HepG2 (cell line): ENCODE measurements around the gene FUOM. TPM values are rescaled to one million over a fixed set of nuclear protein-coding genes. Genes with fewer than 3 reads are reported as not detected.

Source experiments
- CHD4 ChIP-seq: fragments of 200-600 bp; sonication (generic); IDR thresholded peaks from 2 replicates; pipeline ENCODE4 v1.7.0; 2017; ENCODE audit warnings: mild to moderate bottlenecking, low read length, borderline replicate concordance
- EHMT2 ChIP-seq: fragments of 200-600 bp; sonication (generic); IDR thresholded peaks from 2 replicates; pipeline ENCODE4 v1.7.0; 2017; ENCODE audit warnings: antibody characterized with exemption, low read depth, low read length, borderline replicate concordance
- FLYWCH1 ChIP-seq: sonication (generic); formaldehyde crosslinking; IDR thresholded peaks from 2 replicates; pipeline ENCODE4 v1.8.1; 2023; ENCODE audit warnings: mild to moderate bottlenecking, missing genetic modification reagents
- IRF2 ChIP-seq: IDR thresholded peaks from 2 replicates; pipeline ENCODE4 v1.6.1; 2018; ENCODE audit warnings: missing genetic modification reagents, missing compliant biosample characterization
- LCORL ChIP-seq, 2 experiments: fragments of 450-650 bp in 1 of 2; sonication (generic) in 1 of 2; formaldehyde crosslinking in 1 of 2; IDR thresholded peaks; 2 replicates each; pipeline versions ENCODE4 v1.5.0 to v1.6.1; 2017 to 2020; ENCODE audit warnings: antibody characterized with exemption in 1 of 2, missing genetic modification reagents in 1 of 2
- MEIS2 ChIP-seq: sonication (generic); formaldehyde crosslinking; IDR thresholded peaks from 2 replicates; pipeline ENCODE4 v1.9.0; 2021; ENCODE audit warnings: mild to moderate bottlenecking, missing genetic modification reagents
- MTA3 ChIP-seq: sonication (generic); formaldehyde crosslinking; IDR thresholded peaks from 2 replicates; pipeline ENCODE4 v1.4.0; 2020; ENCODE audit warnings: missing genetic modification reagents
- NR2F6 ChIP-seq, 2 experiments: IDR thresholded peaks; 2 replicates each; pipeline ENCODE4 v1.6.1; 2016; ENCODE audit warnings: antibody characterized with exemption in 1 of 2, mild to moderate bottlenecking in 1 of 2
- TP53 ChIP-seq: sonication (generic); formaldehyde crosslinking; conservative IDR thresholded peaks from 2 replicates; pipeline ENCODE4 v1.4.0; 2020; ENCODE audit warnings: missing genetic modification reagents
- ZFY ChIP-seq: sonication (generic); formaldehyde crosslinking; IDR thresholded peaks from 2 replicates; pipeline ENCODE4 v1.4.0; 2020; ENCODE audit warnings: missing genetic modification reagents
- ZNF883 ChIP-seq: sonication (generic); formaldehyde crosslinking; IDR thresholded peaks from 2 replicates; pipeline ENCODE4 v1.5.1; 2020; ENCODE audit warnings: mild to moderate bottlenecking, missing genetic modification reagents; ENCODE audit errors: not compliant biosample characterization
- polyA plus RNA-seq, 8 experiments: library from polyadenylated mRNA; depleted of rRNA in 3 of 8; stranded (reverse) in 7 of 8; unstranded in 1 of 8; fragments of >200 nt; fragmentation: Illumina TruSeq in 4 of 8; extraction: Trizol in 4 of 8; gene quantifications; 2 replicates each; pipeline versions ENCODE4 v1.2.1 to v1.2.3, GENCODE V29; 2011 to 2016; ENCODE audit warnings: low read depth in 4 of 8, missing spikeins in 1 of 8, mixed read lengths in 1 of 8; ENCODE audit not compliant: insufficient read depth in 1 of 8
- total RNA-seq, 5 experiments: library from RNA; depleted of rRNA; stranded (reverse); fragments of >200 nt; fragmentation: Illumina TruSeq; extraction: Trizol; gene quantifications; 2 replicates each; pipeline ENCODE4 v1.2.3, GENCODE V29; 2016; ENCODE audit warnings: low read depth in 1 of 5
- TF ChIP-seq, protein P1 (sequence below): sonication (generic); formaldehyde crosslinking; IDR thresholded peaks from 2 replicates; pipeline ENCODE4 v1.4.0; 2020; ENCODE audit warnings: missing genetic modification reagents, borderline replicate concordance
- TF ChIP-seq, protein P2 (sequence below): sonication (generic); formaldehyde crosslinking; IDR thresholded peaks from 2 replicates; pipeline ENCODE4 v1.4.0; 2020; ENCODE audit warnings: missing genetic modification reagents, borderline replicate concordance
- TF ChIP-seq, protein P3 (sequence below): sonication (generic); formaldehyde crosslinking; IDR thresholded peaks from 2 replicates; pipeline ENCODE4 v1.8.1; 2023; ENCODE audit warnings: mild to moderate bottlenecking, moderate library complexity, missing genetic modification reagents
- TF ChIP-seq, protein P4 (sequence below): sonication (generic); formaldehyde crosslinking; IDR thresholded peaks from 2 replicates; pipeline ENCODE4 v1.9.0; 2021; ENCODE audit warnings: missing genetic modification reagents, borderline replicate concordance
- TF ChIP-seq, protein P5 (sequence below): sonication (generic); formaldehyde crosslinking; IDR thresholded peaks from 2 replicates; pipeline ENCODE4 v1.5.0; 2020; ENCODE audit warnings: mild to moderate bottlenecking, missing genetic modification reagents

The FUOM gene
- total and polyA plus RNA-seq, 2 of the 13 experiments (the other 11 are each of a cell fraction or from before 2014, with no cell fraction given): 27.5 to 60.4 TPM

DNA sequence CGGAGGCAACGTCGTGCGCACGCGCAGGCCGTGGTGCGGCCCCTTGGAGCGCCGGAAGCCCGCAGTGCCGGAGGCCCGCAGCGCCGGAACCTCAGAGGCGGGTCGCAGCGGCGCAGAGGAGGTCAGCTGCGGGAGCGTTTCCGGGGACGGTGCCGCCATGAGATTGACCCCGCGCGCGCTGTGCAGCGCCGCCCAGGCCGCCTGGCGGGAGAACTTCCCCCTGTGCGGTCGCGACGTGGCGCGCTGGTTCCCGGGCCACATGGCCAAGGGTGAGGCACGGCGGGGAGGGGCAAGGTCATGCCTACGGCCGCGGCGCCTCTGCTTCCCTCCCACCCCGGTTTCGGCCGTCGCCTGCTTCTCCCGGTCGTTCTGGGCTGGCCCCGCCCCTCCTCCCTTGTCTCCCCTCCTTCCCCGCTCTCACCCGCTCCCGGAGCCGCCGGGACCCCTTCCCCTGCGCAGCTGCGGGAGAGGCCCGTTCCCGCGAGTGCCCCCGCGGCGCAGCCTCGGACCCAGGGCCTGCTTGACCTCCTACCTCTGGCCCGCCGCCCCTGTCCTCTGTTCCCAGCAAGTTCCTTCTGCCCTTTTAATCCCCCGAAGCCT, 36.3 kb upstream of the FUOM start, which contains the start of gene MTG1 (continued):
- TF ChIP-seq, protein P1, sequence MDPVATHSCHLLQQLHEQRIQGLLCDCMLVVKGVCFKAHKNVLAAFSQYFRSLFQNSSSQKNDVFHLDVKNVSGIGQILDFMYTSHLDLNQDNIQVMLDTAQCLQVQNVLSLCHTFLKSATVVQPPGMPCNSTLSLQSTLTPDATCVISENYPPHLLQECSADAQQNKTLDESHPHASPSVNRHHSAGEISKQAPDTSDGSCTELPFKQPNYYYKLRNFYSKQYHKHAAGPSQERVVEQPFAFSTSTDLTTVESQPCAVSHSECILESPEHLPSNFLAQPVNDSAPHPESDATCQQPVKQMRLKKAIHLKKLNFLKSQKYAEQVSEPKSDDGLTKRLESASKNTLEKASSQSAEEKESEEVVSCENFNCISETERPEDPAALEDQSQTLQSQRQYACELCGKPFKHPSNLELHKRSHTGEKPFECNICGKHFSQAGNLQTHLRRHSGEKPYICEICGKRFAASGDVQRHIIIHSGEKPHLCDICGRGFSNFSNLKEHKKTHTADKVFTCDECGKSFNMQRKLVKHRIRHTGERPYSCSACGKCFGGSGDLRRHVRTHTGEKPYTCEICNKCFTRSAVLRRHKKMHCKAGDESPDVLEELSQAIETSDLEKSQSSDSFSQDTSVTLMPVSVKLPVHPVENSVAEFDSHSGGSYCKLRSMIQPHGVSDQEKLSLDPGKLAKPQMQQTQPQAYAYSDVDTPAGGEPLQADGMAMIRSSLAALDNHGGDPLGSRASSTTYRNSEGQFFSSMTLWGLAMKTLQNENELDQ (CRISPR knock-in tag): no peak
- TF ChIP-seq, protein P2, sequence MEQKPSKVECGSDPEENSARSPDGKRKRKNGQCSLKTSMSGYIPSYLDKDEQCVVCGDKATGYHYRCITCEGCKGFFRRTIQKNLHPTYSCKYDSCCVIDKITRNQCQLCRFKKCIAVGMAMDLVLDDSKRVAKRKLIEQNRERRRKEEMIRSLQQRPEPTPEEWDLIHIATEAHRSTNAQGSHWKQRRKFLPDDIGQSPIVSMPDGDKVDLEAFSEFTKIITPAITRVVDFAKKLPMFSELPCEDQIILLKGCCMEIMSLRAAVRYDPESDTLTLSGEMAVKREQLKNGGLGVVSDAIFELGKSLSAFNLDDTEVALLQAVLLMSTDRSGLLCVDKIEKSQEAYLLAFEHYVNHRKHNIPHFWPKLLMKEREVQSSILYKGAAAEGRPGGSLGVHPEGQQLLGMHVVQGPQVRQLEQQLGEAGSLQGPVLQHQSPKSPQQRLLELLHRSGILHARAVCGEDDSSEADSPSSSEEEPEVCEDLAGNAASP (CRISPR knock-in tag): peak; percentile 82
- TF ChIP-seq IRF2 (CRISPR knock-in tag): peak; percentile 80; the same call in 1 of the 2 replicates
- peak; percentile 98 for TF ChIP-seq ZFY (CRISPR knock-in tag)
- TF ChIP-seq ZNF883 (CRISPR knock-in tag): peak; percentile 92
- no peak for TF ChIP-seq CHD4
- TF ChIP-seq MEIS2: no peak; the same call in 1 of the 2 replicates
- TF ChIP-seq, protein P3, sequence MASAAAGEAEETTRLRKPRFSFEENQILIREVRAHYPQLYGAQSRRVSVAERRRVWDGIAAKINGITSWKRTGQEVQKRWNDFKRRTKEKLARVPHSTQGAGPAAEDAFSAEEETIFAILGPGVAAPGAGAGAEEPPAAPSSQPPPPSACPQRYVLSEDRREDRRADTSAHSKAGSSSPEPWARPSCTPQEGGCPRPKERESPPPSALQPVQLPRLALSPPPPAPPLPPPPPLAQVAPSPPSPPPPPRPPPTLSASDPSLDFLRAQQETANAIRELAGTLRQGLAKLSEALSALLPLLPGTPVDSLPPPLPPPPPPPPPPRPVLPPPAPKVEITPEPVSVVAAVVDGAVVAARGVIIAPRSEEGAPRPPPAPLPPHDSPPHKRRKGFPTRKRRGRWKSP (CRISPR knock-in tag): peak; percentile 76; the same call in 1 of the 2 replicates
- TF ChIP-seq LCORL (IDR thresholded peaks at IDR 0.05): no peak
- peak; percentile 80 for TF ChIP-seq LCORL (CRISPR knock-in tag; IDR thresholded peaks at IDR 0.05)
- no peak for TF ChIP-seq MTA3 (CRISPR knock-in tag)
- TF ChIP-seq, protein P4, sequence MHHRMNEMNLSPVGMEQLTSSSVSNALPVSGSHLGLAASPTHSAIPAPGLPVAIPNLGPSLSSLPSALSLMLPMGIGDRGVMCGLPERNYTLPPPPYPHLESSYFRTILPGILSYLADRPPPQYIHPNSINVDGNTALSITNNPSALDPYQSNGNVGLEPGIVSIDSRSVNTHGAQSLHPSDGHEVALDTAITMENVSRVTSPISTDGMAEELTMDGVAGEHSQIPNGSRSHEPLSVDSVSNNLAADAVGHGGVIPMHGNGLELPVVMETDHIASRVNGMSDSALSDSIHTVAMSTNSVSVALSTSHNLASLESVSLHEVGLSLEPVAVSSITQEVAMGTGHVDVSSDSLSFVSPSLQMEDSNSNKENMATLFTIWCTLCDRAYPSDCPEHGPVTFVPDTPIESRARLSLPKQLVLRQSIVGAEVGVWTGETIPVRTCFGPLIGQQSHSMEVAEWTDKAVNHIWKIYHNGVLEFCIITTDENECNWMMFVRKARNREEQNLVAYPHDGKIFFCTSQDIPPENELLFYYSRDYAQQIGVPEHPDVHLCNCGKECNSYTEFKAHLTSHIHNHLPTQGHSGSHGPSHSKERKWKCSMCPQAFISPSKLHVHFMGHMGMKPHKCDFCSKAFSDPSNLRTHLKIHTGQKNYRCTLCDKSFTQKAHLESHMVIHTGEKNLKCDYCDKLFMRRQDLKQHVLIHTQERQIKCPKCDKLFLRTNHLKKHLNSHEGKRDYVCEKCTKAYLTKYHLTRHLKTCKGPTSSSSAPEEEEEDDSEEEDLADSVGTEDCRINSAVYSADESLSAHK (CRISPR knock-in tag): no peak
- TF ChIP-seq TP53: no peak
- TF ChIP-seq NR2F6 (IDR thresholded peaks at IDR 0.05): no peak
- peak; percentile 83 for TF ChIP-seq NR2F6 (CRISPR knock-in tag; IDR thresholded peaks at IDR 0.05)
- TF ChIP-seq, protein P5, sequence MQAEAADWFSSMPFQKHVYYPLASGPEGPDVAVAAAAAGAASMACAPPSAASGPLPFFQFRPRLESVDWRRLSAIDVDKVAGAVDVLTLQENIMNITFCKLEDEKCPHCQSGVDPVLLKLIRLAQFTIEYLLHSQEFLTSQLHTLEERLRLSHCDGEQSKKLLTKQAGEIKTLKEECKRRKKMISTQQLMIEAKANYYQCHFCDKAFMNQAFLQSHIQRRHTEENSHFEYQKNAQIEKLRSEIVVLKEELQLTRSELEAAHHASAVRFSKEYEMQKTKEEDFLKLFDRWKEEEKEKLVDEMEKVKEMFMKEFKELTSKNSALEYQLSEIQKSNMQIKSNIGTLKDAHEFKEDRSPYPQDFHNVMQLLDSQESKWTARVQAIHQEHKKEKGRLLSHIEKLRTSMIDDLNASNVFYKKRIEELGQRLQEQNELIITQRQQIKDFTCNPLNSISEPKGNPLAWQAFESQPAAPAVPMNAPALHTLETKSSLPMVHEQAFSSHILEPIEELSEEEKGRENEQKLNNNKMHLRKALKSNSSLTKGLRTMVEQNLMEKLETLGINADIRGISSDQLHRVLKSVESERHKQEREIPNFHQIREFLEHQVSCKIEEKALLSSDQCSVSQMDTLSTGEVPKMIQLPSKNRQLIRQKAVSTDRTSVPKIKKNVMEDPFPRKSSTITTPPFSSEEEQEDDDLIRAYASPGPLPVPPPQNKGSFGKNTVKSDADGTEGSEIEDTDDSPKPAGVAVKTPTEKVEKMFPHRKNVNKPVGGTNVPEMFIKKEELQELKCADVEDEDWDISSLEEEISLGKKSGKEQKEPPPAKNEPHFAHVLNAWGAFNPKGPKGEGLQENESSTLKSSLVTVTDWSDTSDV (CRISPR knock-in tag): no peak; the same call in 1 of the 2 replicates
- TF ChIP-seq FLYWCH1 (CRISPR knock-in tag): no peak
- TF ChIP-seq EHMT2: no peak
